Neural cell (in vitro differentiated cells): ENCODE results near the gene ATP1A2.

ENCODE experiments used
- CTCF ChIP-seq: fragments of 450-650 bp; IDR thresholded peaks from 2 replicates; pipeline ENCODE4 v1.5.1; 2014; ENCODE audit warnings: antibody characterized with exemption, mild to moderate bottlenecking, moderate library complexity; ENCODE audit not compliant: poor library complexity, severe bottlenecking
- EZH2 ChIP-seq: fragments of 200-600, 300-800 bp; shearing (Covaris generic), sonication (generic); IDR thresholded peaks from 2 replicates; pipeline ENCODE4 v1.6.1; 2014; ENCODE audit warnings: antibody characterized with exemption, low read length, borderline replicate concordance, mild to moderate bottlenecking; ENCODE audit not compliant: insufficient read depth, poor library complexity, severe bottlenecking
- MXI1 ChIP-seq: fragments of 450-650 bp; conservative IDR thresholded peaks from 2 replicates; pipeline ENCODE4 v1.6.1; 2014; ENCODE audit warnings: antibody characterized with exemption, mild to moderate bottlenecking; ENCODE audit not compliant: poor library complexity, severe bottlenecking
- POLR2AphosphoS5 ChIP-seq: IDR thresholded peaks from 2 replicates; pipeline ENCODE4 v1.6.1; 2012
- RAD21 ChIP-seq: fragments of 450-650 bp; conservative IDR thresholded peaks from 2 replicates; pipeline ENCODE4 v1.6.1; 2014; ENCODE audit warnings: antibody characterized with exemption, mild to moderate bottlenecking, moderate library complexity
- REST ChIP-seq: IDR thresholded peaks from 2 replicates; pipeline ENCODE4 v1.6.1; 2012; ENCODE audit warnings: borderline replicate concordance
- TAF1 ChIP-seq: IDR thresholded peaks from 2 replicates; pipeline ENCODE4 v1.6.1; 2012; ENCODE audit warnings: low read depth

GRCh38 chr1:160115545-160116282 is at the start of gene ATP1A2:
- TF ChIP-seq MXI1 (no peak), CTCF (no peak), EZH2 (no peak), REST (no peak), RAD21 (no peak), POLR2AphosphoS5 (no peak), TAF1 (no peak)
